MM.1S (cell line): Measurements from ENCODE around the gene CASR.
A peak's percentile ranks its signal among the peaks of the same experiment; 100 is the strongest.

ENCODE experiments used
- DNase-seq: peaks from one replicate; pipeline ENCODE4 v3.0.0-alpha.2; 2015
- H2AFZ ChIP-seq: fragments of 300-600 bp; sonication (generic); 2 replicates; pipeline ENCODE4 v1.6.0; 2016; ENCODE audit warnings: antibody characterized with exemption, low read length
- H3F3A ChIP-seq: fragments of 300-600 bp; sonication (generic); 2 replicates; pipeline ENCODE4 v1.6.1; 2016; ENCODE audit warnings: mild to moderate bottlenecking, antibody characterized with exemption, low read length, moderate library complexity, mixed read lengths; ENCODE audit not compliant: insufficient read depth
- H3K27ac ChIP-seq: fragments of 300-600 bp; sonication (generic); 2 replicates; pipeline ENCODE4 v1.5.1; 2016; ENCODE audit warnings: mild to moderate bottlenecking, low read length
- H3K27me3 ChIP-seq: fragments of 300-600 bp; sonication (generic); replicated peaks from 2 replicates; pipeline ENCODE4 v1.6.0; 2016; ENCODE audit warnings: low read length; ENCODE audit not compliant: insufficient read depth
- H3K36me3 ChIP-seq: fragments of 300-600 bp; sonication (generic); replicated peaks from 2 replicates; pipeline ENCODE4 v1.6.1; 2016; ENCODE audit warnings: mild to moderate bottlenecking, low read length, mixed read lengths; ENCODE audit not compliant: insufficient read depth
- H3K4me1 ChIP-seq: fragments of 300-600 bp; sonication (generic); 2 replicates; pipeline ENCODE4 v1.6.1; 2016; ENCODE audit warnings: low read length, mixed read lengths
- H3K4me2 ChIP-seq: fragments of 300-600 bp; sonication (generic); 2 replicates; pipeline ENCODE4 v1.6.0; 2016; ENCODE audit warnings: low read depth, low read length
- H3K4me3 ChIP-seq: fragments of 300-600 bp; sonication (generic); 2 replicates; pipeline ENCODE4 v1.5.1; 2016; ENCODE audit warnings: low read length, mixed read lengths
- H3K79me2 ChIP-seq: fragments of 300-600 bp; sonication (generic); 2 replicates; pipeline ENCODE4 v1.6.1; 2016; ENCODE audit warnings: mixed run types, low read length, mixed read lengths
- H3K9ac ChIP-seq: fragments of 300-600 bp; sonication (generic); 2 replicates; pipeline ENCODE4 v1.6.1; 2016; ENCODE audit warnings: low read length, mixed read lengths
- H3K9me2 ChIP-seq: fragments of 300-600 bp; sonication (generic); replicated peaks from 2 replicates; pipeline ENCODE4 v1.6.1; 2016; ENCODE audit warnings: mild to moderate bottlenecking, low read length, mixed read lengths; ENCODE audit not compliant: insufficient read depth
- H3K9me3 ChIP-seq: fragments of 300-600 bp; sonication (generic); replicated peaks from 2 replicates; pipeline ENCODE4 v1.6.1; 2016; ENCODE audit warnings: mild to moderate bottlenecking, low read length, mixed read lengths; ENCODE audit not compliant: insufficient read depth
- H4K20me1 ChIP-seq: fragments of 300-600 bp; sonication (generic); 2 replicates; pipeline ENCODE4 v1.6.1; 2016; ENCODE audit warnings: mild to moderate bottlenecking, low read length, moderate library complexity, mixed read lengths; ENCODE audit not compliant: insufficient read depth
- CTCF ChIP-seq: fragments of 300-600 bp; sonication (generic); IDR thresholded peaks from 2 replicates; pipeline ENCODE4 v1.5.1; 2016; ENCODE audit warnings: antibody characterized with exemption, low read length, mixed read lengths
- EZH2 ChIP-seq: fragments of 300-600 bp; sonication (generic); optimal IDR thresholded peaks from 2 replicates; pipeline ENCODE3; 2017; ENCODE audit warnings: low read depth, mild to moderate bottlenecking, antibody characterized with exemption, low read length, mixed read lengths
- EZH2phosphoT487 ChIP-seq: fragments of 300-600 bp; sonication (generic); IDR thresholded peaks from 2 replicates; pipeline ENCODE4 v1.6.1; 2018; ENCODE audit warnings: antibody characterized with exemption, low read length

The CASR gene

GRCh38 chr3:122263974-122264588, 80.6 kb downstream of the CASR start:
- H2AFZ ChIP-seq: no peak overlapping the region
- no peaks in the 10 kb centered on the region for H3K9me3 ChIP-seq
- H3K79me2 ChIP-seq: no peaks in the 10 kb centered on the region
- no peaks in the 10 kb centered on the region for H3K27me3 ChIP-seq
- H3F3A ChIP-seq: no peaks in the 10 kb centered on the region
- no peaks in the 10 kb centered on the region for H3K9me2 ChIP-seq
- TF ChIP-seq CTCF (no peak), EZH2 (no peak), EZH2phosphoT487 (no peak)
- peaks cover 14% of the 10 kb centered on the region for H3K4me1 ChIP-seq
- H3K4me3 ChIP-seq: no peak overlapping the region
- no peak overlapping the region for H3K4me2 ChIP-seq
- no peak overlapping the region for H3K27ac ChIP-seq
- H4K20me1 ChIP-seq: no peaks in the 10 kb centered on the region
- no peak for DNase-seq
- no peak overlapping the region for H3K9ac ChIP-seq
- no peaks in the 10 kb centered on the region for H3K36me3 ChIP-seq

GRCh38 chr3:122265957-122266356, 82.5 kb downstream of the CASR start:
- Histone ChIP-seq H3K79me2 (no peaks in the 10 kb centered on the region), H3K36me3 (no peaks in the 10 kb centered on the region), H4K20me1 (no peaks in the 10 kb centered on the region), H3K4me2 (no peak overlapping the region), H3K9ac (no peak overlapping the region), H3K27me3 (no peaks in the 10 kb centered on the region), H3K4me3 (no peak overlapping the region), H3F3A (no peaks in the 10 kb centered on the region), H3K9me3 (no peaks in the 10 kb centered on the region), H3K4me1 (peaks cover 18% of the 10 kb centered on the region), H3K27ac (no peak overlapping the region), H2AFZ (no peak overlapping the region), H3K9me2 (no peaks in the 10 kb centered on the region)
- TF ChIP-seq EZH2phosphoT487 (no peak), CTCF (no peak), EZH2 (no peak)
- DNase-seq: no peak

- H3K4me2 ChIP-seq: peak overlapping the region; percentile 19; the same call in 1 of the 2 replicates
- no peaks in the 10 kb centered on the region for H3K9me2 ChIP-seq
- H3K36me3 ChIP-seq: no peaks in the 10 kb centered on the region
- H3K79me2 ChIP-seq: no peaks in the 10 kb centered on the region
- peaks cover 23% of the 10 kb centered on the region for H3K4me1 ChIP-seq
- no peaks in the 10 kb centered on the region for H3F3A ChIP-seq
- no peak overlapping the region for H3K9ac ChIP-seq
- peak; percentile 70 for DNase-seq
- no peak for TF ChIP-seq CTCF
- no peak for TF ChIP-seq EZH2phosphoT487
- TF ChIP-seq EZH2: no peak
- H4K20me1 ChIP-seq: no peaks in the 10 kb centered on the region
- H3K9me3 ChIP-seq: no peaks in the 10 kb centered on the region
- no peaks in the 10 kb centered on the region for H3K27me3 ChIP-seq
- H3K4me3 ChIP-seq: no peak overlapping the region
- H3K27ac ChIP-seq: no peak overlapping the region
- no peak overlapping the region for H2AFZ ChIP-seq
Observed at GRCh38 chr3:122268257-122269024, 85.0 kb downstream of the CASR start.
